GM12891 (cell line): Measurements from ENCODE around the gene MICU1.

Experiments used
- POLR2A ChIP-seq: IDR thresholded peaks from 2 replicates; pipeline ENCODE4 v1.6.1; 2011; ENCODE audit warnings: low read depth, low read length, control low read depth
- TAF1 ChIP-seq: IDR thresholded peaks from 2 replicates; pipeline ENCODE4 v1.6.1; 2011; ENCODE audit warnings: low read depth, low read length, control low read depth

GRCh38 chr10:72423426-72423825, 202.5 kb downstream of the MICU1 start:
- TF ChIP-seq POLR2A (no peak), TAF1 (no peak)
